ENCODE measurements around the gene EXOC6B. TPM values are rescaled to one million over a fixed set of nuclear protein-coding genes. Genes with fewer than 3 reads are reported as not detected.

EXOC6B gene
- total RNA-seq, 1 donor: 24.6 TPM

- TF ChIP-seq CTCF (IDR thresholded peaks at IDR 0.05; ENCODE audit: extremely low read depth, low read depth, low read length): no peak
Measured at GRCh38 chr2:72208225-72208624, 617.6 kb downstream of the EXOC6B start.

DNA sequence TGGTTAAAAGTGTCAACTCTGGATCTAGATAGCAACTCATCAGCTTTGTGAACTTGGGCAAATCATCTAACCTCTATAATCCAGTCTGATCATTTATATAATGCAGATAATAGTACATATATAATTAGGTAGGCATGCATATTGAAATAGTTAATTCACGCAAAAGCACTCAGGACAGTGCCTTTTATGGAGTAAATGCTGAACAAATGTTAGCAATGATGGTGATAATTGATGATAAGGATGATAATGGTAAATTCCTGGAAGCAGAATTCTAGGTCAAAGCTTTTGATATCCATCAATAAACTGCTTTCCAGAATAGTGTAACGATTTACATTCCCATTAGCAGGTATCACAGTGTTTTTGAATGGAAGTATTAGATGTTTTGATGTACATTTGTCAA, 618.5 kb downstream of the EXOC6B start:
- H4K20me1 ChIP-seq (ENCODE audit: insufficient read depth, low read length): no peaks in the 10 kb centered on the region
- no peak overlapping the region for H3K4me2 ChIP-seq (ENCODE audit: insufficient read depth, low read length)
- H3K27ac ChIP-seq (ENCODE audit: low read depth, low read length): no peak overlapping the region
- no peak for DNase-seq (ENCODE audit: insufficient read length, low spot score, missing footprints)
- no peaks in the 10 kb centered on the region for H3K9me3 ChIP-seq (ENCODE audit: low read depth, low read length)
- H3K4me1 ChIP-seq (ENCODE audit: insufficient read depth, low read length): peaks cover 15% of the 10 kb centered on the region
- H3K79me2 ChIP-seq (ENCODE audit: insufficient read depth, low read length): no peaks in the 10 kb centered on the region
- H3K36me3 ChIP-seq (ENCODE audit: insufficient read depth, low read length): no peaks in the 10 kb centered on the region
- H3K4me3 ChIP-seq (ENCODE audit: insufficient read depth, low read length): no peak overlapping the region
- no peak for TF ChIP-seq CTCF (IDR thresholded peaks at IDR 0.05; ENCODE audit: extremely low read depth, low read depth, low read length)
- H3K27me3 ChIP-seq (ENCODE audit: insufficient read depth, low read length): no peaks in the 10 kb centered on the region
- H2AFZ ChIP-seq (ENCODE audit: low read length): no peak overlapping the region

More at GRCh38 chr2:72208225-72208624, 617.6 kb downstream of the EXOC6B start:
- Histone ChIP-seq H2AFZ (ENCODE audit: low read length) (no peak overlapping the region), H3K9me3 (ENCODE audit: low read depth, low read length) (no peaks in the 10 kb centered on the region), H3K36me3 (ENCODE audit: insufficient read depth, low read length) (no peaks in the 10 kb centered on the region), H4K20me1 (ENCODE audit: insufficient read depth, low read length) (no peaks in the 10 kb centered on the region), H3K4me1 (ENCODE audit: insufficient read depth, low read length) (peaks cover 21% of the 10 kb centered on the region), H3K27ac (ENCODE audit: low read depth, low read length) (no peak overlapping the region), H3K27me3 (ENCODE audit: insufficient read depth, low read length) (no peaks in the 10 kb centered on the region), H3K79me2 (ENCODE audit: insufficient read depth, low read length) (no peaks in the 10 kb centered on the region), H3K4me2 (ENCODE audit: insufficient read depth, low read length) (no peak overlapping the region), H3K4me3 (ENCODE audit: insufficient read depth, low read length) (no peak overlapping the region)
- no peak for DNase-seq (ENCODE audit: insufficient read length, low spot score, missing footprints)

GRCh38 chr2:72205504-72205881, 620.3 kb downstream of the EXOC6B start:
- Histone ChIP-seq H3K9me3 (ENCODE audit: low read depth, low read length) (no peaks in the 10 kb centered on the region), H3K27ac (ENCODE audit: low read depth, low read length) (no peak overlapping the region), H3K79me2 (ENCODE audit: insufficient read depth, low read length) (no peaks in the 10 kb centered on the region), H2AFZ (ENCODE audit: low read length) (no peak overlapping the region), H4K20me1 (ENCODE audit: insufficient read depth, low read length) (no peaks in the 10 kb centered on the region), H3K36me3 (ENCODE audit: insufficient read depth, low read length) (no peaks in the 10 kb centered on the region), H3K4me3 (ENCODE audit: insufficient read depth, low read length) (no peak overlapping the region), H3K4me1 (ENCODE audit: insufficient read depth, low read length) (peaks cover under 1% of the 10 kb centered on the region), H3K27me3 (ENCODE audit: insufficient read depth, low read length) (no peaks in the 10 kb centered on the region), H3K4me2 (ENCODE audit: insufficient read depth, low read length) (no peak overlapping the region)
- no peak for DNase-seq (ENCODE audit: insufficient read length, low spot score, missing footprints)
- no peak for TF ChIP-seq CTCF (IDR thresholded peaks at IDR 0.05; ENCODE audit: extremely low read depth, low read depth, low read length)

DNA sequence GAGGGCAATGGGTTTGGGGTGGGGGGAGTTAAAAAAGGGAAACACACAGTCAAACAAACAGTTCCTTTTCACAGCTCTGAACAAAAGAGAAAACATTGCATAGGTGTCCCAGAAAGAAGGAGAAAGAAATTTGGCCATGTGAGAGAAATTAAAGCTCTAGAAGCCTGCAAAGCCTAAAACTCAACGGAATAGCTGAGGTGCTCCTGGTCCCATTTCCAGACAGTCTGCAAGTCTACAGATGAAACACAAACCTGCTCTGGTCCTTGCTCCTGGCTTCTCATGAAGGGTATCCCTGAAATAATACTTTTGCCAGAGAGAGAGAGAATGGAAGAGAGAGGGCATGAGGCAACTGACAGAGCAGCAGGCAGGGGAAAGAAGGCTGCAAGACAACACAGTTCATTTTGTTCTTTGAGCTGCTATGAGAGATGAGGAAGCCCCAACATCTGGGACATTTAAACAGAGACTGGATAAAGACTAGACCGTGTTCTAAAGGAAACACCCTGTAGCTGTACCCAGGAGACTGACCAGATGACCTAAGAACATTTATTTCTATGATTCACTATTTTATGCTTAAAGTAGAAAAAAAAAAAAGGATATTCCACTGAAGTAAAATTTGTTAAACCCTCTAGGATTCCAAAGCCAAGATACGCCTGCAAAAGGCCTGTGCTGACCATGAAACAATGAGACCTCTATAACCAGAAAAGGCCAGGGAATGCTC, 620.9 kb downstream of the EXOC6B start:
- H3K4me3 ChIP-seq (ENCODE audit: insufficient read depth, low read length): no peak overlapping the region
- no peak for TF ChIP-seq CTCF (IDR thresholded peaks at IDR 0.05; ENCODE audit: extremely low read depth, low read depth, low read length)
- no peaks in the 10 kb centered on the region for H3K27me3 ChIP-seq (ENCODE audit: insufficient read depth, low read length)
- H4K20me1 ChIP-seq (ENCODE audit: insufficient read depth, low read length): no peaks in the 10 kb centered on the region
- no peaks in the 10 kb centered on the region for H3K79me2 ChIP-seq (ENCODE audit: insufficient read depth, low read length)
- no peak overlapping the region for H3K27ac ChIP-seq (ENCODE audit: low read depth, low read length)
- H3K4me1 ChIP-seq (ENCODE audit: insufficient read depth, low read length): no peaks in the 10 kb centered on the region
- H3K36me3 ChIP-seq (ENCODE audit: insufficient read depth, low read length): no peaks in the 10 kb centered on the region
- DNase-seq (ENCODE audit: insufficient read length, low spot score, missing footprints): no peak
- H3K4me2 ChIP-seq (ENCODE audit: insufficient read depth, low read length): no peak overlapping the region
- no peak overlapping the region for H2AFZ ChIP-seq (ENCODE audit: low read length)
- H3K9me3 ChIP-seq (ENCODE audit: low read depth, low read length): no peaks in the 10 kb centered on the region

Data from osteoblast (primary cell).